Activated CD4-positive, alpha-beta T cell treated with anti-CD3 and anti-CD28 coated beads for 48 hours (primary cell): Measurements from ENCODE around the gene RAP1GAP.
"Not testable (repeated sequence)": the region's sequence is repeated elsewhere in the genome, so short reads cannot be mapped to it uniquely, and the experiment has no call there.

Experiments
- DNase-seq: peaks from one replicate; pipeline ENCODE4 v3.0.0-alpha.2; 2020

RAP1GAP gene

DNA sequence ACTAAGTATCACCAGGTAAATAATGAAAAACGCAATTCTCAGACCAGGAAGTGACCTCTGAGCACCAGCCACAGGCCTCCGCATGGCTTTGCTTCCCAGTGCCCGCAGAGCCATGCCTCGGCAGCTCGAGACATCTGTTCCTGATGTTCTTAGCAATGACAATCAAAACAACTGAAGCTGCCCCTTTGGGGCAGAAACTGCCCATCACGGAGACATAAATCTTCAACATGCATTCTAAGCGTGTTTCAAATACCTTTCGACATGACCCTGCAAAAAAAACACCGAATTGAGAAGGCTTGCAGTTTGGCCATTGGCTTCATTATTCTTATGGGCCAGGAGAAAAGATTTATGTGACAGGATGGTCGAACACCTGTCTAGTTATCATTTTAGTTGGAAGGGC, 5.8 kb upstream of the RAP1GAP start:
- no peak for DNase-seq

DNA sequence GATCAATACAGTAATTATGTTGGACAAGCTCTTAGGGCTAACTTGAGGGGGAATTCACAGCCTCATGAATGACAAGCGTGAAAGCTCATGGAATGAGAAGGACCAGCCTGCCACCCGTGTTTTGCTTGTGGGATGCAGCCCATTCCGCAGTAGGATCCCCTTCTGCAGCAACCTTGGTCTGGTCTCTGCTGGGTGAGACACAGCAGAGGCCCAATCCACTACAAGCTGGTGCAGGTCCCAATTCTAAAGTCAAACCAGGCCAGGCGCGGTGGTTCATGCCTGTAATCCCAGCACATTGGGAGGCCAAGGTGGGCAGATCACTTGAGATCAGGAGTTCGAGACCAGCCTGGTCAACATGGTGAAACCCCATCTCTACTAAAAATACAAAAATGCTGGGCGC, 4.7 kb upstream of the RAP1GAP start:
- not testable (repeated sequence) for DNase-seq

DNA sequence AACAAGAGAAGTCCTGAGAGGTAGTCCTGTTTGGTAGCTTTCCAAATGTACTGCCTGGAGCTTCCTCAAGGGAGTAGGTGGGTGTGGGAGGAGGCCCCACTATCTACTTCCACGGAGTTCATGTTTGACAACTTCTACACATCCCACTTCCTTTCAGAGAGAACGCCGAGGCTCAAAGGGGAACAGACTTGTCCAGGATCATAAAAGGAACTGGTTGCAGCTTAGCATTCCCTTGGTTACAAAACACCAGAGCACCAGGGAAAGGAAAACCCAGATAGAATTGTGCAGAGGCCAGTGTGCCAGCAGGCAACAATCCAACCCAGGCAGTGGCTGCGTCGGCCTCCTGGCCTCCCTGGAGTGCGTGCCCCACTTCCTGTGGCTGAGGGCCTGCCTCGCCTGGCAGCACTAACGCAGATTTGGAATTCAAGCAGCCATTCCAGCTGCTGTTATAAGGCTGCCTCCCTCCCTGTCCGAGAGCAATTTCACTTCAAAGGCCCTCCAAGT, 4.2 kb upstream of the RAP1GAP start:
- no peak for DNase-seq

DNA sequence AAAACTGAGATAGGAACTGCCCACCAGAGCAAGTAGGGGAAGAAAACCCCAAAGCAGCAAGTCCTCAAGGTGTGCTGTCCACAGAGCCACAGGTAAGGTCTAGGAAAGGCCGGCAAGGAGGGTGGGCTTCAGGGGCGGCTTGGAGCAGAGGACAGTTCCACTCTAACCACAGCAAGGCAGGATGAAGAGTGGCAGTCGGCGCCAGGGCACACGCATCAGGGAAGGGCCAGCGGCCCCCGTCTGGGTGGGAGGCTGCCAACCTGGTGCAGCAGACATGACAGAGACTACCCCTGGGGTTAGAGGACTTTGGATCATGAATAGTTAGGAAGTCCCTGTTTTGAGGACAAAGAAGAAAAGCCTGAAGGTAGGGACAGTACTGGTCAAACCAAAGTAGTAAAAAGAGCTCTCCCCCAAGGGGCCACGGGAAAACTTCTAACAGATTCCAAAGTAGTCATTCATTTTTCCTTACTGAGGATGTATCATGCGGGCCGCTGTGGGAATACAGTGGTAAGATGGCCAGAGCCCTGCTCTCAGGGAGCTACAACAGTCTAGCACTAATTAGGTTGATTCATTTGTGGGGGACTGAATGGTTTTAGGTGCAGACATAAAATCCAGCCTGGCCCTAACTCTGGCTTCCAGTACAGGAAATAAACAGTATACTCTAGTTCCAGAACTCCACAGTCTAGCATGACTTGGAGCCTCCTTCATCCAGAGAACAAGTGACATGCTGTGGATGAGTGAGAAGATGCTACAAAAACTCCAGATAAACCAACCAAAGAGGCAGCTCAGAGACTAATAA, 3.5 kb upstream of the RAP1GAP start:
- no peak for DNase-seq

DNA sequence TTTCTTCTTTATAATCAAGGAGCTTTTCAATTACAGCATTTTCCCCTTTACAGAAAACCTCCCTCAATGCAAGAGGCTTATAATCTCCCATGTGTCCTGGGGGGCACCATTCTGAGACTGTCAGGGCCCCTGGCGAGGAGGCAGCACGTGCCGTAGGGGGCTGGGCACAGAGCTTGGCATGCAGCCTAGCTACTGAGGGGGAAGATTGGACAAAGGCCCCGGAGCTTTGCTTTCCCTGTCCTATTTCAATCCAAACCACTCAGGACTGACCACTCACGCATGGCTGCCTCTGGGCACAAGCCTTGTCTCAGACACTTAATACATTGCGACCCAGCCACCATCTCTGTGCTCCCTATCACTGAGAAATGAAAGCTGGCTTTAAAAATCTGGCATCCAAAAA, 2.8 kb upstream of the RAP1GAP start:
- DNase-seq: no peak

DNA sequence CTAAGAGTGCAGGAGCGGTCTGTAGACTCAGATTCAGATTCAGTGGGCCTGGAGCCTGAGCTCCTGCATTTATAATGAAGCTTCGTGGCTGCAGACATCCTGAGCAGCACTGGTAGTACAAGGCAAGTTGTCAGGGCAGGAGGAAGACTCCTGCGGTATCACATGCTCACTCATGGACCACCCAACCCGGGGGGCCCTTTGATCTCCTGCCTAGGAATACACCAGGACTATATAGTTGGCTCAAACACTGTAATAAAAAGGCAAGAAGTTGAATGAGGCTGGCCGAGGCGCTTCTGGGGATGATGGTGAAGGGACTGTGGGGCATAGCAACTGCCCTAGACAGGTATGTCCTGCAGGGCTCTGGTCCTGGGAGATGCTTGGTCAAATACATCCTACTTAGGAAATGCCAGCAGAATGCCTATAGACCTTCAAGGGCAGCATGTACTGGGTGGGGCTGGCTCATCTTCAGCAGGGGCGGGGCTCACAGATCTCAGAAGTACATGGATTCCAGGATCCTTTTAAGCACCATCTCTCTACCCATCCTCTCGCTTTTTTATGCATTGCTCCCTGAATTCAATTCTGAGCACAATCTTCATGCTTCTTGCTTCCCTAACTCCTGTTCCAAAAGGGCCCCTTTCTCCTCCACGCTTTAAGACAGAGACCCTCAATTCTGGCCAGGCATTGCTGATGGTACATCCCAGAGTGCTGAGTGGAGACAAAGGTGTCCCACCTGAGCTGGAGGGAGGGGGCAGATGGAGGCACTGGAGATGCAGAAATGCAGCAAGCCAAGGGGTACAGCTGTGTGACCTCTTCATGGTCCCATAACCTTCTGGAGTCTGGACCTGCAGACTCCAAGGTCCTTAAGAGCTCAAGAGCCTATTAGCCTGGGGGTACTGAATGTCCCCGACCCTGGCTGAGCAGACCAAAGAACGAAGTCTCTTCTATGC, 2.1 kb upstream of the RAP1GAP start:
- DNase-seq: no peak

DNA sequence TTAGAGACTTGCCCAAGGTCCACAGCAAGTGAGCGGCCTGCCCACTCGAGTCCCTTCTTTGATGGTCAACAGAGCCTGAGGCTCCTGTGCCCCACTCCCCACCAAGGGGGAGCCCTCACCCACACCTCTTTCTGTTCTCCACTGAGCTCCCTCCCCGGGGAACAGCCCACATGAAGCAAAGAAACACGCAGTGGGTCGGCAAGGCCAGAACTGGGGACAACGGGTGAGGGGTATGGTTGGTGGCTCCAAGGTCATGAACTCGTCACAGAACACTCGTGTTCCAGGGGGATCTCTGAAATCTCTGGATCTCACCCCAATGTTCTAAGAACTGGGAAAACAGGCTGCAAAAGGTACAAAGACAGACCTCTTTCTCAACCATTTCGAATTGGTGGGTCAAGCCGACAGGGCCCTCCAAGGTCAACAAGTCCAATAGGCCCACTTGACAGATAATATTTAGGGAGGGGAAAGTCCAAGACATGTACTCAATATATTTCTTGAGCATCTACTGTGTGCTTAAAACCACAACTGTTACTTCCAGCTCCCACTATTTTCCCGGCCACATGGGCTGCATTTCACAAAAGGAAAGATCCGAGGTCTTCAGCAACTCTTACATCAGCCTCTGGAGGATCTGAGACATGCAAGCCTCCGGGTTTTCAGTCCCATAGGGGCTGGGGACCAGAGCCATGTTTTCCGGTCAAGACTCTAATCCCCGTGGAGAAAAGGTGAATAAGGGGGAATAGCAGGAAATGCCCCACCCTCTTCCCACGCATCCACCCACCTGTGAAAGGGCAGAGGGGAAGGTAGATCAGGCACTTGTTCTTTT, 1.1 kb upstream of the RAP1GAP start:
- DNase-seq: no peak

DNA sequence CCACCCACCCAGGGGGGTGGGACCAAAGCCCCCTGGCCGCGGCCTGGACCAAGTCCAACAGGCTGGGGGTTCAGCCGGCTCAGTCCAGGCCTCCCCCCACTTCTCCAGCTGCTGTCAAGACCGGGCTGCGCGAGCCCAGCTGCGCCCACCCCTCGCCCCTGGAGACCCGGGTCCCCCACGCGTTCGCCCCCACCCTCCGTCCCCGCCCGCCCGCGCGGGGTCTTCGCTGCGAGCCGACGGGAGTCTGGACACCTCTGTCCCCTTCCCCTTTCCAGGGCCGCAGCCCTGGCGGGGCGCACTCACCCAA, 253 bp downstream of the RAP1GAP start:
- no peak for DNase-seq

DNA sequence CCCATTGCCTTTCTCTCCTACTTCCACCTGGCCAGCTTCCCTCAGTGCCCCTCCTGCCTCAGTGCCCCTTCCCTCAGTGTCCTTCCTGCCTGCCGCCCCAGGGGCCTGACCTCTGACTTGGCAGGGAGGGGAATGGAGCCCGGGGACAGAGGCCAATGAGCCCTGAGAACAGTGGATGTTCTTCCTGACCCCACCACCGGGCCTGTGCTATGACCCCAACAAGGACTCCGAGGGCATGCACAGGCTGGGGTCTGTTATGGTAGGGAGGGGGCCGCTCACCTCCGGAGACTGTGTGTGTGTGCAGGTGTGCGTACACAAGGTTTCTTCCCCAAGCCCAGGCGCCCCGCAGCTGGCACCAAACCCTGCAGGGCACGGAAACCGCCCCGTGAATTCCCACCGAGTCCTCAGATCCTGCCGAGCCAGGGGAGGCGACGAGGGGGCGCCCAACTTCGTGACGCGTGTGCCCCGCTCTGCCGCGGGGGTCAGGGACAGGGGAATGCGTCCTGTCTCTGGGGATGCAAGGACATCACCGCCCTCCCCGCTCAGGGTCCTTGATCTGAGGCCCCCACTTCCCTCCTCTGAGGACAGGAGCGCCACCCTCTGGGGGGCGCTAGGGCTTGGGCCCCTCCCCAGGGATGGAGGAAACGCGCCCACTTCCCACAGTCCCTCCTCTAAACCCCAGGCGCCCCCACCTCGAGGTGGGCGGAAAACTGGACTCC, 766 bp downstream of the RAP1GAP start:
- no peak for DNase-seq

DNA sequence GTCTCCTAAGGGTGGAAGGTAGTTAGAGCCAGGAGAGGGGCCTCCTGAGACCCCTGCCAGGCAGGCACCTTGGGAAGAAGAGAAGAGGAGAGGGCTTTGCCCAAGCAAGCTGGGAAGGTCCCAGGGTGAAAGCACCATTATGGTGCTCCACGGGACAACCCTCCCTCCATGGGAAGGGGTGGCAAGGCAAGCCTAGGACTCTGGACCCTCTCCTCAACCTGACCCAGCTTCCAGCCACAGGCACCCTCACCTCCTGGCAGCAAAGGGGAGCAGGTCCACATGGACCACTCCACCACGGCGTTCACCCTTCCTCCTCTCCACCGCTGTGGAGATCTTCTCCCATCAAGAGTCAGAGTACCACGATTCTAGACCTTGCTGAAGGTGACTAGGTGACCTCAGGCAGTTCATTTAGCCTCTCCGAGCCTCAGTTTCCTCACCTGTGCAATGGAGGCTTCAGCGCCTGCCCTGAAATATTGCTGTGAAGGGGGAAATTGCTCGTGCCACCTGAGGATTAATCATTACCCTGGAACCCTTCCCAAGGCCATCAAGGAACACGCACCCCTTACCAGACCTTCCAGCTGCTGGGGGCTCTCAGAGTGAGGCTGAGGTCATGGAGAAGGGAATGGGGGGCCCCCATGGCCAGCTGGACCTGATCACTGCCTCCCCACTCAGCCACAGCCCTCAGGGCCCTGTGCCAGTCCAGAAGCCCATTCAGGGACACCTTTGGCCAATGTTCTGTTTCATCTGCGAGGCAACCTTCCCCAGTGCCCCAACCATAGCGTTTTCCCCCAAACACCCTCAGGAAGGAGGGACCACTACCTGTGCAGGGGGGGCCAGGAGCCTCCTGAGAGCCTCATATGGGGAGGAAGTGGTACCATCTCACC, 1.6 kb downstream of the RAP1GAP start:
- DNase-seq: no peak

DNA sequence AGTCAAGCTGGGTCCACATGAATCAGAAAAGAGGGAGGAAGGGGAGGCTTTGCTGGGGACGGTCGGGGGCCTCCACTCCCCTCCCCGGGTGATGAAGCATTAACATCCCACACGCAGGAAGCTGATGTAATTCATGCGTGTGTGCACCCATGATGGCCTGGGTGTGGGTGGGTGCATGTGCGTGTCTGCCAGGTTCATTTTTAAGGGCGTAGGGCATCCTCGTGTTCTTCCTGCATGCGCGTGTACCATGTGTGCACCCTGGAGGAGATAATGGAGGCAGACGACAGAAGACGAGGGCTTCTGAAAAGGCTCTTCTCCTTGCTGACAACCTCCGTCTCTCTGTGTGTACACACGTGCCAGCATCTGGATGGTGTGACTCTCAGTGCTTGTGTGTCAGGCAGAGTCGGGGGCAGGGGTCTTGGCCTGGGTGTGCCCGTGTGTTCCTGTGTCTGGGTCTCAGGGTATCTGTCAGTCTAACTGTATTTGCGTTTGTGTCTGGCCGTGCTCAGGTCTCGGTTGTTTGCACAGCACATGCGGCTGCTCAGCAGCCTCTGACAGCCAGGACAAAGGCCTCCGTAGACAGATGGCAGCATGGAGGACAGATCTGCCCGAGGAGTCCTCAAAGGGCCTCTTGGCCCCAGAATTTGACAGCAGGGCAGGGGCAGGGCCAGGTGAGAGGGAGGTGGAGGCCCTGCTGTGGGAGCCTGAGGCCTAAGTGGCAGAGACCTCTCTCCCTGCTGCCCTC, 2.4 kb downstream of the RAP1GAP start:
- no peak for DNase-seq

DNA sequence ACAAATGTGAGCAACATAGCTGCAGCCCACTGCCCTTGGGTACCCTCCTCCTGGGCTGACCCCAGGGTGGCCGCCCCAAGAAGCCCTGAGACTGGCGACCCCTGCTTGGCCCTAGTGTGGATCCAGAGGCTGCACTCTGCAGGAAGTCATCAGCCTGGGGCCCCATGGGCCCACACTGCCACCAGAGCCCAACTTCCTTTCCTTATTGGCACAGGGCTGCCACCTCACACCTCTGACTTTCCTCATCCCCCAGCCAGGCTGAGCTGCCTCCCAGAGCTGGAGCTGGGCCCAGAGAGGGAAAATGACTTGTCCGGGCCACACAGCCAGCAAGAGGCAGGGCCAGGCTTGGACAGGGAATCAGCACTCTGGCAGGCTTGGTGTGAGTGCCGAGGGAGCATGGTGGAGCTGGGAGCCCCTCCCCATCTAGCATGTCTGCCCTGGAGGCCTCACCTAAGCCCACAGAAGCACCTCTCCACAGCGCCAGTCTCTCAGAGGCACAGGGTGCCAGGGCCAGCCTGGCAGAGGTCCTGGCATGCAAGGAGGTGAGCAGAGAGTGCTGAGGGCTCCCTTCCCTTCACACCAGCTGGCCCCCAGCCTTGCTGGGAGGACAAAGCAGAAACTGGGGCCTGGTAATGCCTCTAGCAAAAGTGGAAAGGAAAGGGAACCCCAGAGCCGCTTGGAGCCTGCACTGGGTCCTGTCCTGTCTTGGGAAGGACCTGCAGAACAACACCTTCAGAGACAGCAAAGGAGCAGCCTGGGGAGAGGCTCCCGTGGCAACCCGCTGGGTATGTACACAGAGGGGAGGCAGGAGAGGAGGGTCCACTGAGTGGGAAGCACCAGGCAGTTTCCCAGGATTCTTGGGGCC, 3.2 kb downstream of the RAP1GAP start:
- DNase-seq: no peak

DNA sequence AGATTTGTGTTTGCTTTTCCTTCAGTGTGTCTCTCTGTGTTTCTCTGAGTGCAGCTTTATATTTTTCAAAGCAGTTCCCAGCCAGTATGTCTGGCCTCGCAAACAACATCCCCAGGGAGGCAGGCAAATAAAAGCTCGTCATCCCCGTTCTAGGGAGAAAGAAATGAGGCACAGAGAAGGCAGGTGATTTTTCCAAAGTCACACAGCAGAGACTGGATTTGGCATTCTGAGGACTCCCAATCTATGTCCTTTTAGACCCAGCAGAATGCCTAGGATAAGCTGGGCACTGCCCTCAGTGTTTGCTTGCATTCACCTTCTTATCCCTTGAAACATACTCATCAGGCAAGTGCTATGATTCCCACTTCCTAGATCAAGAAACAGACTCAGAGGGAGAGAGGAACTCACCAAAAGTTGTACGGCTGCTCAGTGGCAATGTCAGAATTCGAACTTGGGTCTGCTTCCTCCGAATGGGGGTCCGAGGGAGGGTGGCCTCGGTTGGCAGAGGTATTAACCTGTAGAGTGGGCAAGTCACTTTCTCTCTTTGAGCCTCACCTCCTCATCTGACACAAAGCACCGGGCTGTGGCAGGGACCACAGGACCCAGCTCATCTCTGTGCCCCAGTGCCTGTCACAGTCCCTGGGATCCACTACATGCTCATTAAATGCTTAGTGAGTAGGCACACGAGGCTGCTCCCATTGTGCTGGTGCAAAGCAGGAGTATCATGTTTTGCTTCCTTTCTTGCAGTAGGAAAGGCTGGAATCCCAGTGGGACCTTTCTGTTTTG, 4.2 kb downstream of the RAP1GAP start:
- no peak for DNase-seq

DNA sequence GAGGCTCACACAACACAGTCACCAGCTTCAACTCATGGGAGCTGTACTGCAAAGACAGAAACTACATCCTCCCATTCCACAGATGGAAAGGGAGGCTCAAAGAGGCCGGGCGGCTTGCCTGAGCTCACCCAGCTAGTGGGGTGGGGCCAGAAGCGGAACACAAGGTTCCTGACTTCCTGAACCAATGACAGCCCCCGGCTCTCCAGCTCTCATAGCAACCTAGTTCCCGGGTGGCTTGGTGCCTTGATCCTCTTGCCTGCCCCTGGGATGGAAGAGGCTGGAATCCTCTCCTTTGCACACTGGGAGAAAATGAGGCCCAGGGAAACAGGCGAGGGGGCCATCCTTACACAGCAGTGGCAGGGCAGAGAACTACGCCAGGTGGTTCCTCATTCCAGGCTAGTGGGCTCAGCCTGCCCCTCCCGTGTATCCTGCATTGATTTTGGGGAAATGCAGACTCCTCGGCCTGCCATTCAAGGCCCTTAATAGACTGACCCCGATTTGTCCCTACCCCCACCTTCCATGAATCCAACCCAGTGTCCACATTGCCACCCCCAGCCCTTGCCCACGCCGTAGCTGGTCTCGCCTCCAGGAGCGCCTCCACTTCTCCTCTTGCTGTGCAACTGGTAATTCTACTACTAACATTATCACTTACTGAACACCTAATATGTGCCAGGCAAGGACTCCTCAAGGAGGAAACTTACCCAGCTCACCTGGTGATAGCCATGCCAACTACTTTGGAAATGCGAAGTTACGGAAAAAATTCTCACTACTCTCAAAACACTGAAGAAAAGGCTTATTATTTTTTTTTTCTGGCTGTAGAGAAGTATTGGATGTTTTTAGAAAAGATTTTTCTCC, 5.0 kb downstream of the RAP1GAP start:
- DNase-seq: no peak

DNA sequence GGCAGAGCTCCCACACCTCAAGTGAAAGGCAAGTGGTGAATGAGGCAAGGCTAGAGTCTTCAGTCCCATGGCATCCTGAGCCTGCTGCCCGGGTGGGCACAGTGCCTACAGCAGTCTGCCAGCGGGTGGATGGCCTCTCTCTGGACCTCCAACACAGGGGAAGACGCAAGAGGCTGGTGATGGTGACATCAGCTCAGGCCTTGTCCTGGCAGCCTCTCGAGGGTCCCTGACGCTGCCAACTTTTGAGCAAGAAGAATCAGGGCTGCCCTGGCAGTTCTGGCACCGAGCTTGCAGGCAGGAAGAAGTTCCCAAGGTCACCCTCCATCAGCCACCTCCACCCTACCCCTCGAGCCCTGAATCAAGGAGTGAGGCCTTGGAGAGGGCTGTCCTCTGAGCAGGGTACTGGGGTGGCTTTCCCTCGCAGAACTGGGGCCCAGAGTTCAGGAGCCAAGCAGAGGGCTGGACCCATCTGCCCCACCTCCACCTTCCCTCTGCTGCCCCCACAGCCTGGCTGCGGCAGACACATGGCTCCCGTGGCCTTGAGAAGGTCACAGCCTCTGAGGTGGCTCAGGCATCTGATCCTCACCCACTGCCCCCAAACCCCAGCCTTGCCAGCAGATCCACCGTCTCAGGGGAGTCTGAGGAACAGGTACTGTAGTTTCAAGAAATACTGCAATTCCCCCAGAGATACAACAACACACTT, 5.8 kb downstream of the RAP1GAP start:
- DNase-seq: no peak

DNA sequence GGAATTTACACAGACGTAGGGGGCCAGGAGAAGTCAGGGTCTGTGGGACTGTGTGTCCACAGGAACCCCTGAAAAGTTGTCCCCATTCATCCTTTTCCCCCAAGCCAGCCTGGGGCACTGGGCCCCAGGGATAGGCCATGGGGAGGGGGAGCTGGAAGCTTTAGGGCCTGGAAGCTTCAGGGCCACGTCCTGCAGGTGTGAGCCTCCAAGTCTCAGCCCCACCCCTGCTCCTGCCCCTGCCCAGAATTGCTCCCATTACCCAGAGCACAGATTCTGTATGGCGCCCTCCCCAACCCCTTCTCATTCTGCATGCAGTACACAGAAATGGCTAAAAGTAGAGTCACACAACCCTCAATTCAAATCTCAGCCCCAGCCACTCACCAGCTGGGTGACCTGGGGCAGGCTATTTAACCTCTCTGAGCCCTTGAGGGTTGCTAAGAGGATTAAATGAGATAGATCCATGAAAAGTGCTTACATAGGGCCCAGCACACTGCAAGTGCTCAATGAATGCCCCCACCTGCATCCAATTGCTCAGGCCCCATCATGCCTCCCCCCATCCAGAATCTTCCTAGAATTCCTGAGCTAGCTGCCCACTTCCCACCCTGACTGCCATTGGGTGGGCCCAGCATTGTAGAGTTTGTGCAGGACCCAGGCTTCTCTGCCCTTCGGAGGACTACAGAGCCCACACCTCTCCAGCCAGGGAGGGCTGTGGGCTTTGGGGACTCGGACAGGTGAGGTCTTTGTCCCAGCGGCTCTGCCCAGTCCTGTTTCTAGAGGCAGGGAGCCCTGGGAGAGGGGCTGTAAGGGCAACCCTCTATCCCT, 6.5 kb downstream of the RAP1GAP start:
- DNase-seq: no peak
